K562 (cell line): ENCODE data around the gene ENO2. TPM values are rescaled to one million over a fixed set of nuclear protein-coding genes. Genes with fewer than 3 reads are reported as not detected.

Experiments
- CBX1 ChIP-seq: sonication (generic); IDR thresholded peaks from 2 replicates; pipeline ENCODE4 v1.6.1; 2016; ENCODE audit warnings: antibody characterized with exemption, low read depth, mild to moderate bottlenecking
- CBX2 ChIP-seq: fragments of 200-600 bp; sonication (generic); IDR thresholded peaks from one replicate; pipeline ENCODE4 v1.6.1; 2012; ENCODE audit warnings: mild to moderate bottlenecking, low read length, inconsistent platforms; ENCODE audit not compliant: insufficient read depth, poor library complexity, severe bottlenecking
- CBX8 ChIP-seq: fragments of 200-600 bp; sonication (generic); IDR thresholded peaks from 2 replicates; pipeline ENCODE4 v1.6.1; 2012; ENCODE audit warnings: borderline replicate concordance, mixed run types, low read depth, mild to moderate bottlenecking, moderate library complexity, mixed read lengths, low read length, control low read depth, inconsistent platforms; ENCODE audit not compliant: poor library complexity, severe bottlenecking; ENCODE audit errors: extremely low read depth
- CEBPB ChIP-seq: fragments of 450-650 bp; IDR thresholded peaks from 2 replicates; pipeline ENCODE4 v1.6.1; 2016; ENCODE audit warnings: missing genetic modification characterization, missing compliant biosample characterization
- DDX20 ChIP-seq: fragments of 450-650 bp; IDR thresholded peaks from 2 replicates; pipeline ENCODE4 v1.6.1; 2016; ENCODE audit warnings: missing genetic modification characterization, low read depth, mild to moderate bottlenecking, missing compliant biosample characterization, moderate library complexity
- EP300 ChIP-seq: IDR thresholded peaks from 2 replicates; pipeline ENCODE4 v1.6.1; 2012; ENCODE audit warnings: low read length, improper control_type of control experiment
- ESRRB ChIP-seq: fragments of 250-450 bp; sonication (Bioruptor Pico); IDR thresholded peaks from 2 replicates; pipeline ENCODE4 v1.5.0; 2020; ENCODE audit warnings: mild to moderate bottlenecking, moderate library complexity, borderline replicate concordance
- FOXM1 ChIP-seq, 2 experiments: fragments of 450-650 bp in 1 of 2; sonication (generic) in 1 of 2; formaldehyde crosslinking in 1 of 2; IDR thresholded peaks; 2 replicates each; pipeline versions ENCODE4 v1.6.1 to v1.9.0; 2017 to 2022; ENCODE audit warnings: low read depth in 2 of 2, mild to moderate bottlenecking in 2 of 2, missing genetic modification reagents in 1 of 2, moderate library complexity in 1 of 2
- GABPB1 ChIP-seq: sonication (generic); formaldehyde crosslinking; IDR thresholded peaks from 2 replicates; pipeline ENCODE4 v1.8.0; 2022; ENCODE audit warnings: mild to moderate bottlenecking, missing genetic modification reagents
- HNRNPH1 ChIP-seq: fragments of 200-400 bp; formaldehyde crosslinking; optimal IDR thresholded peaks from 2 replicates; pipeline ENCODE3; 2017; ENCODE audit warnings: low read depth, mild to moderate bottlenecking, low read length, moderate library complexity
- MAFG ChIP-seq: fragments of 450-650 bp; conservative IDR thresholded peaks from 2 replicates; pipeline ENCODE4 v1.6.1; 2016; ENCODE audit warnings: missing genetic modification characterization, missing compliant biosample characterization
- MEF2A ChIP-seq: IDR thresholded peaks from 2 replicates; pipeline ENCODE4 v1.6.1; 2011; ENCODE audit warnings: low read depth, mild to moderate bottlenecking, low read length, moderate library complexity; ENCODE audit not compliant: control insufficient read depth
- NCOA1 ChIP-seq: fragments of 450-650 bp; IDR thresholded peaks from 2 replicates; pipeline ENCODE4 v1.6.1; 2016; ENCODE audit warnings: low read depth
- PHB ChIP-seq: fragments of 250-450 bp; sonication (Bioruptor Pico); IDR thresholded peaks from 2 replicates; pipeline ENCODE4 v1.5.0; 2021
- RAD51 ChIP-seq: fragments of 450-650 bp; IDR thresholded peaks from 2 replicates; pipeline ENCODE4 v1.7.1; 2016; ENCODE audit warnings: low read depth, mild to moderate bottlenecking, borderline replicate concordance
- SAFB2 ChIP-seq: fragments of 200-400 bp; formaldehyde crosslinking; IDR thresholded peaks from 2 replicates; pipeline ENCODE4 v1.6.1; 2018; ENCODE audit warnings: borderline replicate concordance, low read length, low read depth, moderate library complexity; ENCODE audit not compliant: severe bottlenecking
- TEAD2 ChIP-seq: fragments of 450-650 bp; IDR thresholded peaks from 2 replicates; pipeline ENCODE4 v1.6.1; 2016; ENCODE audit warnings: missing genetic modification characterization, control low read depth, missing compliant biosample characterization
- ZFP30 ChIP-seq: fragments of 250-450 bp; sonication (Bioruptor Pico); IDR thresholded peaks from 2 replicates; pipeline ENCODE4 v1.8.0; 2022; ENCODE audit warnings: moderate library complexity, mild to moderate bottlenecking, inconsistent platforms, borderline replicate concordance
- ZKSCAN3 ChIP-seq: fragments of 250-450 bp; sonication (Bioruptor Pico); IDR thresholded peaks from 2 replicates; pipeline ENCODE4 v1.4.0; 2020
- ZNF134 ChIP-seq: fragments of 250-450 bp; sonication (Bioruptor Pico); conservative IDR thresholded peaks from 2 replicates; pipeline ENCODE4 v1.4.0; 2020
- ZNF212 ChIP-seq: fragments of 450-650 bp; formaldehyde crosslinking; IDR thresholded peaks from 2 replicates; pipeline ENCODE4 v1.4.0; 2020; ENCODE audit warnings: mild to moderate bottlenecking
- ZNF253 ChIP-seq: fragments of 250-450 bp; sonication (Bioruptor Pico); conservative IDR thresholded peaks from 2 replicates; pipeline ENCODE4 v1.6.1; 2021; ENCODE audit warnings: mild to moderate bottlenecking
- ZNF384 ChIP-seq: IDR thresholded peaks from 2 replicates; pipeline ENCODE4 v1.6.1; 2012; ENCODE audit warnings: low read depth, low read length, improper control_type of control experiment
- ZNF436 ChIP-seq: fragments of 250-450, 450-650 bp; sonication (Bioruptor Pico); formaldehyde crosslinking; IDR thresholded peaks from 2 replicates; pipeline ENCODE4 v1.7.0; 2020; ENCODE audit warnings: mild to moderate bottlenecking
- ZNF75A ChIP-seq: fragments of 450-650 bp; formaldehyde crosslinking; IDR thresholded peaks from 2 replicates; pipeline ENCODE4 v1.4.0; 2020; ENCODE audit warnings: mild to moderate bottlenecking
- ZNF77 ChIP-seq: fragments of 250-450 bp; sonication (Bioruptor Pico); IDR thresholded peaks from 2 replicates; pipeline ENCODE4 v1.5.0; 2020
- polyA plus RNA-seq, 8 experiments: library from polyadenylated mRNA; depleted of rRNA in 4 of 8; stranded (reverse) in 5 of 8; unstranded in 3 of 8; fragments of >200 nt; fragmentation: Nextera tagmentation in 2 of 8; fragmentation: Illumina TruSeq in 1 of 8; extraction: Ambion mirVana in 2 of 8; extraction: Trizol in 1 of 8; gene quantifications; 2 replicates each; pipeline versions ENCODE4 v1.2.1 to v1.2.3, GENCODE V29; 2011 to 2014; ENCODE audit warnings: inconsistent platforms in 1 of 8, missing spikeins in 1 of 8
- total RNA-seq, 7 experiments: library from RNA; depleted of rRNA in 6 of 7; stranded (reverse); fragments of >200 nt in 6 of 7; fragmentation: Illumina TruSeq in 2 of 7; extraction: Trizol in 2 of 7; gene quantifications; 2 replicates each; pipeline versions ENCODE4 v1.2.1 to v1.2.3, GENCODE V29; 2011 to 2021; ENCODE audit warnings: low replicate concordance in 1 of 7
- TF ChIP-seq, protein P1 (sequence below): fragments of 250-450 bp; sonication (Bioruptor Pico); IDR thresholded peaks from 2 replicates; pipeline ENCODE4 v1.4.0; 2020
- TF ChIP-seq, protein P2 (sequence below): fragments of 250-450 bp; sonication (Bioruptor Pico); IDR thresholded peaks from 2 replicates; pipeline ENCODE4 v1.8.0; 2022; ENCODE audit warnings: inconsistent platforms, mild to moderate bottlenecking, moderate library complexity, borderline replicate concordance

Gene ENO2
- total and polyA plus RNA-seq, 9 of the 15 experiments (the other 6 are each of a cell fraction or from before 2014, with no cell fraction given) = 10.9 to 43.3 (median 21.0) TPM

DNA sequence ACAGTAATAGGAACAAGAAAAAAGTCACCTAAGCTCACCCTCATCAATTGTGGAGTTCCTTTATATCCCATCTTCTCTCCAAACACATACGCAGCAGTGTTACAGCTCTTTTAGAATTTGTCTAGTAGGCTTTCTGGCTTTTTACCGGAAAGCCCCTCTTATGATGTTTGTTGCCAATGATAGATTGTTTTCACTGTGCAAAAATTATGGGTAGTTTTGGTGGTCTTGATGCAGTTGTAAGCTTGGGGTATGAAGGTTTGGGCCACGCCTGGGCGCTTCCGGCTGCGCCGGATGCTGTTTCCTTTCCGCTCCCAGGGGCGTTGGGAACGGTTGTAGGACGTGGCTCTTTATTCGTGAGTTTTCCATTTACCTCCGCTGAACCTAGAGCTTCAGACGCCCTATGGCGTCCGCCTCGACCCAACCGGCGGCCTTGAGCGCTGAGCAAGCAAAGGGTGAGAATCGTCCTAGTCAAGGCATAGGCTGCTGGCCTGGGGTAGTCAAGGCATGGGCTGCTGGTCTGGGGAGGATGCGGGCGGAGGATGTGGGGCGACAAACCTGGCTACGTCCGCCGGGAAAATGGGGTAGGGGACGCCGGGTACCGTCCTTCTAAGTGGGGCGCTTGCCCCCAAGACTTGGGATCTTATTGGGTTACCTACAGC, 29.5 kb downstream of the ENO2 start, which contains the start of the genes C12orf57 and RNU7-1 (continued):
- TF ChIP-seq ZKSCAN3 (CRISPR knock-in tag) (no peak), MAFG (tag) (no peak; the same call in 1 of the 2 replicates), ZNF75A (peak; percentile 72), ZNF384 (no peak), ZNF436 (CRISPR knock-in tag) (peak; percentile 95), HNRNPH1 (no peak), RAD51 (no peak), NCOA1 (no peak; the same call in 1 of the 2 replicates), ZFP30 (CRISPR knock-in tag) (peak; percentile 92; the same call in 1 of the 2 replicates), ZNF77 (CRISPR knock-in tag) (peak; percentile 95; the same call in 1 of the 2 replicates), DDX20 (tag) (no peak), MEF2A (peak; percentile 88), EP300 (peak; percentile 53; the same call in 1 of the 2 replicates), CBX2 (no peak), TEAD2 (tag) (no peak), FOXM1 (IDR thresholded peaks at IDR 0.05; ENCODE audit: low read depth) (no peak), FOXM1 (CRISPR knock-in tag; IDR thresholded peaks at IDR 0.05; ENCODE audit: low read depth) (no peak), CBX8 (no peak), SAFB2 (no peak), ZNF134 (CRISPR knock-in tag) (no peak; the same call in 1 of the 2 replicates), GABPB1 (CRISPR knock-in tag) (peak; percentile 71), CBX1 (peak; percentile 100), PHB (CRISPR knock-in tag) (peak; percentile 99), ZNF212 (CRISPR knock-in tag) (peak; percentile 93), ESRRB (CRISPR knock-in tag) (peak; percentile 95), ZNF253 (peak; percentile 96), CEBPB (tag) (no peak)
- TF ChIP-seq, protein P1, sequence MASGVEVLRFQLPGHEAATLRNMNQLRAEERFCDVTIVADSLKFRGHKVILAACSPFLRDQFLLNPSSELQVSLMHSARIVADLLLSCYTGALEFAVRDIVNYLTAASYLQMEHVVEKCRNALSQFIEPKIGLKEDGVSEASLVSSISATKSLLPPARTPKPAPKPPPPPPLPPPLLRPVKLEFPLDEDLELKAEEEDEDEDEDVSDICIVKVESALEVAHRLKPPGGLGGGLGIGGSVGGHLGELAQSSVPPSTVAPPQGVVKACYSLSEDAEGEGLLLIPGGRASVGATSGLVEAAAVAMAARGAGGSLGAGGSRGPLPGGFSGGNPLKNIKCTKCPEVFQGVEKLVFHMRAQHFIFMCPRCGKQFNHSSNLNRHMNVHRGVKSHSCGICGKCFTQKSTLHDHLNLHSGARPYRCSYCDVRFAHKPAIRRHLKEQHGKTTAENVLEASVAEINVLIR (CRISPR knock-in tag) = peak; percentile 52; the same call in 1 of the 2 replicates
- TF ChIP-seq, protein P2, sequence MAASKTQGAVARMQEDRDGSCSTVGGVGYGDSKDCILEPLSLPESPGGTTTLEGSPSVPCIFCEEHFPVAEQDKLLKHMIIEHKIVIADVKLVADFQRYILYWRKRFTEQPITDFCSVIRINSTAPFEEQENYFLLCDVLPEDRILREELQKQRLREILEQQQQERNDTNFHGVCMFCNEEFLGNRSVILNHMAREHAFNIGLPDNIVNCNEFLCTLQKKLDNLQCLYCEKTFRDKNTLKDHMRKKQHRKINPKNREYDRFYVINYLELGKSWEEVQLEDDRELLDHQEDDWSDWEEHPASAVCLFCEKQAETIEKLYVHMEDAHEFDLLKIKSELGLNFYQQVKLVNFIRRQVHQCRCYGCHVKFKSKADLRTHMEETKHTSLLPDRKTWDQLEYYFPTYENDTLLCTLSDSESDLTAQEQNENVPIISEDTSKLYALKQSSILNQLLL (CRISPR knock-in tag) = no peak
